Fibroblast of pulmonary artery (primary cell): ENCODE data around the gene CFAP92.

ENCODE experiments used
- DNase-seq: peaks from one replicate; pipeline ENCODE4 v3.0.0-alpha.2; 2010; ENCODE audit warnings: low read depth
- H3K4me3 ChIP-seq: replicated peaks from 2 replicates; pipeline ENCODE4 v1.5.1; 2011; ENCODE audit warnings: low read depth, mild to moderate bottlenecking, control low read depth, low read length, moderate library complexity
- CTCF ChIP-seq: IDR thresholded peaks from 2 replicates; pipeline ENCODE4 v1.5.1; 2011; ENCODE audit warnings: mild to moderate bottlenecking, control low read depth, low read length, inconsistent platforms; ENCODE audit errors: missing control alignments

Gene CFAP92

GRCh38 chr3:128973988-128974564 is 19.8 kb downstream of the CFAP92 start:
- DNase-seq: no peak
- TF ChIP-seq CTCF: no peak
- no peak overlapping the region for H3K4me3 ChIP-seq

- H3K4me3 ChIP-seq: no peak overlapping the region
- DNase-seq: peak; percentile 72
- TF ChIP-seq CTCF: no peak
Observed at GRCh38 chr3:128971421-128972100, 22.3 kb downstream of the CFAP92 start.

GRCh38 chr3:128970740-128971047 is 23.2 kb downstream of the CFAP92 start:
- no peak for DNase-seq
- TF ChIP-seq CTCF: no peak
- no peak overlapping the region for H3K4me3 ChIP-seq

- peak; percentile 92 for TF ChIP-seq CTCF
- DNase-seq: peak; percentile 61
Observed at GRCh38 chr3:128969993-128970739, 23.7 kb downstream of the CFAP92 start.

GRCh38 chr3:128967748-128968355 is 26.0 kb downstream of the CFAP92 start:
- no peak overlapping the region for H3K4me3 ChIP-seq
- no peak for TF ChIP-seq CTCF
- no peak for DNase-seq

More at GRCh38 chr3:128969993-128970739, 23.7 kb downstream of the CFAP92 start:
- no peak overlapping the region for H3K4me3 ChIP-seq

GRCh38 chr3:128965818-128966217 is 28.1 kb downstream of the CFAP92 start:
- DNase-seq: no peak
- no peak overlapping the region for H3K4me3 ChIP-seq
- no peak for TF ChIP-seq CTCF
